Liver (tissue), 3 donors: ENCODE results near the gene GIT2.

Experiments used
- FOXA1 ChIP-seq: IDR thresholded peaks from 2 replicates; pipeline ENCODE4 v1.6.1; 2016; ENCODE audit warnings: antibody characterized with exemption
- JUND ChIP-seq, 2 donors: IDR thresholded peaks; 2 replicates each; pipeline ENCODE4 v1.6.1; 2016; ENCODE audit warnings: antibody characterized with exemption in 2 of 2
- SP1 ChIP-seq: IDR thresholded peaks from 2 replicates; pipeline ENCODE4 v1.6.1; 2018; ENCODE audit warnings: antibody characterized with exemption, mild to moderate bottlenecking
- TAF1 ChIP-seq: conservative IDR thresholded peaks from 2 replicates; pipeline ENCODE4 v1.6.1; 2016; ENCODE audit warnings: antibody characterized with exemption, mild to moderate bottlenecking
- TF ChIP-seq, protein P1 (sequence below): fragments of 150-350 bp; IDR thresholded peaks from 2 replicates; pipeline ENCODE4 v1.5.1; 2017; ENCODE audit warnings: improper control_type of control experiment, low read depth, low read length; ENCODE audit not compliant: missing input control
- TF ChIP-seq, protein P2 (sequence below): IDR thresholded peaks from 2 replicates; pipeline ENCODE4 v1.6.1; 2016; ENCODE audit warnings: antibody characterized with exemption, mild to moderate bottlenecking
- donor health status: healthy.
- donor health status: healthy.

DNA sequence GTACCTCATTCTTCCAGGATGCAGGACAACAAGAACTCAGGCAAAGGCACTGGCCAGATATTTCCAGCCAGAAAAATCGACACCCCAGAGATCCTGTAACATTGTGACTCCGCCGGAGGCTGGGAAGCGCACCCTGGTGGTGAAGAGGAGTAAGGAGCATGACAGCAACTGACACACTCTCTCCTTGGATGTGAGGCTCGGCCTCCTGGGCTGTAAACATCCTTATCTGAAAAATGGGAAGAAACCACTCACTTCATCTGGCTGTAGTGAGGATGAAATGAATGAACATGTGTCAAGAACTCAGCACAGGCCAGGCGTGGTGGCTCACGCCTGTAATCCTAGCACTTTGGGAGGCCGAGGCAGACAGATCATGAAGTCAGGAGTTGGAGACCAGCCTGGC is 68.5 kb downstream of the GIT2 start:
- TF ChIP-seq TAF1 (no peak), JUND (IDR thresholded peaks at IDR 0.05) (no peak), FOXA1 (no peak), SP1 (no peak)
- TF ChIP-seq, protein P1, sequence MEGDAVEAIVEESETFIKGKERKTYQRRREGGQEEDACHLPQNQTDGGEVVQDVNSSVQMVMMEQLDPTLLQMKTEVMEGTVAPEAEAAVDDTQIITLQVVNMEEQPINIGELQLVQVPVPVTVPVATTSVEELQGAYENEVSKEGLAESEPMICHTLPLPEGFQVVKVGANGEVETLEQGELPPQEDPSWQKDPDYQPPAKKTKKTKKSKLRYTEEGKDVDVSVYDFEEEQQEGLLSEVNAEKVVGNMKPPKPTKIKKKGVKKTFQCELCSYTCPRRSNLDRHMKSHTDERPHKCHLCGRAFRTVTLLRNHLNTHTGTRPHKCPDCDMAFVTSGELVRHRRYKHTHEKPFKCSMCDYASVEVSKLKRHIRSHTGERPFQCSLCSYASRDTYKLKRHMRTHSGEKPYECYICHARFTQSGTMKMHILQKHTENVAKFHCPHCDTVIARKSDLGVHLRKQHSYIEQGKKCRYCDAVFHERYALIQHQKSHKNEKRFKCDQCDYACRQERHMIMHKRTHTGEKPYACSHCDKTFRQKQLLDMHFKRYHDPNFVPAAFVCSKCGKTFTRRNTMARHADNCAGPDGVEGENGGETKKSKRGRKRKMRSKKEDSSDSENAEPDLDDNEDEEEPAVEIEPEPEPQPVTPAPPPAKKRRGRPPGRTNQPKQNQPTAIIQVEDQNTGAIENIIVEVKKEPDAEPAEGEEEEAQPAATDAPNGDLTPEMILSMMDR = peak; percentile 61
- TF ChIP-seq, protein P2, sequence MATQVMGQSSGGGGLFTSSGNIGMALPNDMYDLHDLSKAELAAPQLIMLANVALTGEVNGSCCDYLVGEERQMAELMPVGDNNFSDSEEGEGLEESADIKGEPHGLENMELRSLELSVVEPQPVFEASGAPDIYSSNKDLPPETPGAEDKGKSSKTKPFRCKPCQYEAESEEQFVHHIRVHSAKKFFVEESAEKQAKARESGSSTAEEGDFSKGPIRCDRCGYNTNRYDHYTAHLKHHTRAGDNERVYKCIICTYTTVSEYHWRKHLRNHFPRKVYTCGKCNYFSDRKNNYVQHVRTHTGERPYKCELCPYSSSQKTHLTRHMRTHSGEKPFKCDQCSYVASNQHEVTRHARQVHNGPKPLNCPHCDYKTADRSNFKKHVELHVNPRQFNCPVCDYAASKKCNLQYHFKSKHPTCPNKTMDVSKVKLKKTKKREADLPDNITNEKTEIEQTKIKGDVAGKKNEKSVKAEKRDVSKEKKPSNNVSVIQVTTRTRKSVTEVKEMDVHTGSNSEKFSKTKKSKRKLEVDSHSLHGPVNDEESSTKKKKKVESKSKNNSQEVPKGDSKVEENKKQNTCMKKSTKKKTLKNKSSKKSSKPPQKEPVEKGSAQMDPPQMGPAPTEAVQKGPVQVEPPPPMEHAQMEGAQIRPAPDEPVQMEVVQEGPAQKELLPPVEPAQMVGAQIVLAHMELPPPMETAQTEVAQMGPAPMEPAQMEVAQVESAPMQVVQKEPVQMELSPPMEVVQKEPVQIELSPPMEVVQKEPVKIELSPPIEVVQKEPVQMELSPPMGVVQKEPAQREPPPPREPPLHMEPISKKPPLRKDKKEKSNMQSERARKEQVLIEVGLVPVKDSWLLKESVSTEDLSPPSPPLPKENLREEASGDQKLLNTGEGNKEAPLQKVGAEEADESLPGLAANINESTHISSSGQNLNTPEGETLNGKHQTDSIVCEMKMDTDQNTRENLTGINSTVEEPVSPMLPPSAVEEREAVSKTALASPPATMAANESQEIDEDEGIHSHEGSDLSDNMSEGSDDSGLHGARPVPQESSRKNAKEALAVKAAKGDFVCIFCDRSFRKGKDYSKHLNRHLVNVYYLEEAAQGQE = no peak
